OCI-LY1 (cell line): Measurements from ENCODE around the gene EMILIN3.

Experiments
- H2AFZ ChIP-seq: fragments of 200-600 bp; sonication (generic), shearing (Covaris generic); 2 replicates; pipeline ENCODE4 v1.6.0; 2014; ENCODE audit warnings: antibody characterized with exemption, mild to moderate bottlenecking, low read length
- H3F3A ChIP-seq: fragments of 200-600 bp; sonication (generic), shearing (Covaris generic); 2 replicates; pipeline ENCODE4 v1.6.0; 2014; ENCODE audit warnings: mild to moderate bottlenecking, antibody characterized with exemption, low read length, moderate library complexity; ENCODE audit not compliant: insufficient read depth
- H3K27ac ChIP-seq: fragments of 200-600 bp; sonication (generic); 2 replicates; pipeline ENCODE4 v1.5.1; 2014; ENCODE audit warnings: low read length, mixed run types, mild to moderate bottlenecking, low read depth; ENCODE audit not compliant: poor library complexity, severe bottlenecking
- H3K27me3 ChIP-seq: fragments of 200-600 bp; sonication (generic); 2 replicates; pipeline ENCODE4 v1.6.0; 2014; ENCODE audit warnings: antibody characterized with exemption, mild to moderate bottlenecking, low read length, moderate library complexity; ENCODE audit not compliant: insufficient read depth
- H3K36me3 ChIP-seq: fragments of 200-600 bp; sonication (generic); 2 replicates; pipeline ENCODE4 v1.6.1; 2014; ENCODE audit warnings: mild to moderate bottlenecking, antibody characterized with exemption, low read length, moderate library complexity, mixed read lengths; ENCODE audit not compliant: insufficient read depth
- H3K4me1 ChIP-seq: fragments of 200-600 bp; sonication (generic); 2 replicates; pipeline ENCODE4 v1.5.1; 2014; ENCODE audit warnings: mild to moderate bottlenecking, low read length, moderate library complexity; ENCODE audit not compliant: insufficient read depth, severe bottlenecking
- H3K4me2 ChIP-seq: fragments of 200-600 bp; sonication (generic), shearing (Covaris generic); 2 replicates; pipeline ENCODE4 v1.6.1; 2014; ENCODE audit warnings: low read length
- H3K4me3 ChIP-seq: fragments of 200-600 bp; sonication (generic); 2 replicates; pipeline ENCODE4 v1.5.1; 2014; ENCODE audit warnings: low read length, low read depth, mild to moderate bottlenecking, mixed read lengths; ENCODE audit not compliant: poor library complexity, severe bottlenecking
- H3K79me2 ChIP-seq: fragments of 200-600 bp; shearing (Covaris generic); 2 replicates; pipeline ENCODE4 v1.6.1; 2016; ENCODE audit warnings: mixed run types, low read length, mixed read lengths; ENCODE audit not compliant: insufficient read depth
- H3K9ac ChIP-seq: fragments of 200-600 bp; sonication (generic), shearing (Covaris generic); 2 replicates; pipeline ENCODE4 v1.6.1; 2014; ENCODE audit warnings: mild to moderate bottlenecking, low read length, mixed read lengths
- H3K9me2 ChIP-seq: fragments of 200-600 bp; sonication (generic), shearing (Covaris generic); 2 replicates; pipeline ENCODE4 v1.6.1; 2014; ENCODE audit warnings: low read depth, mild to moderate bottlenecking, low read length, mixed read lengths
- H3K9me3 ChIP-seq: fragments of 200-600 bp; shearing (Covaris generic); 2 replicates; pipeline ENCODE4 v1.6.1; 2014; ENCODE audit warnings: low read length, mixed read lengths
- H4K20me1 ChIP-seq: fragments of 200-600 bp; sonication (generic), shearing (Covaris generic); 2 replicates; pipeline ENCODE4 v1.6.0; 2016; ENCODE audit warnings: mild to moderate bottlenecking, low read length; ENCODE audit not compliant: insufficient read depth
- CTCF ChIP-seq: fragments of 200-600 bp; sonication (generic), shearing (Covaris generic); IDR thresholded peaks from 2 replicates; pipeline ENCODE4 v1.5.1; 2017; ENCODE audit warnings: mild to moderate bottlenecking, antibody characterized with exemption, low read length, moderate library complexity, mixed read lengths
- EZH2 ChIP-seq: fragments of 200-600 bp; sonication (generic), shearing (Covaris generic); IDR thresholded peaks from 2 replicates; pipeline ENCODE4 v1.8.0; 2017; ENCODE audit warnings: borderline replicate concordance, mixed run types, mild to moderate bottlenecking, antibody characterized with exemption, low read length, moderate library complexity, mixed read lengths

Gene EMILIN3

DNA sequence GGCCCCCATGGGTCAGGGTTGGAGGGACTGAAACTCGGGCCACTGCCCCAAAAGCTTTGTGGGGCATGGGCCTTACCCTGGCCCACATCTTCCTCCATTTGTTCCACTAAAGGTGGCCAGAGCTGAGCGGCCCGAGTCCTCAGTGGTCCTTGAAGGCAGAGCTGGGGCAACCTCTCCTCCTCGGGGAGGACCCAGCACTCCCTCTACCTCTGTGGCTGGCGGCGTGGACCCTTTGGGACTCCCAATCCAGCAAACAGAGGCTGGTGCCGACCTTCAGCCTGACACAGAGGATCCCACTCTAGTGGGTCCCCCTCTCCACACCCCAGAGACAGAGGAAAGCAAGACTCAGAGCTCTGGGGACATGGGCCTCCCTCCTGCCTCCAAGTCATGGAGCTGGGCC is 16.7 kb downstream of the EMILIN3 start:
- TF ChIP-seq EZH2 = no peak
- TF ChIP-seq CTCF = no peak
- H3K36me3 ChIP-seq = no peaks in the 10 kb centered on the region

DNA sequence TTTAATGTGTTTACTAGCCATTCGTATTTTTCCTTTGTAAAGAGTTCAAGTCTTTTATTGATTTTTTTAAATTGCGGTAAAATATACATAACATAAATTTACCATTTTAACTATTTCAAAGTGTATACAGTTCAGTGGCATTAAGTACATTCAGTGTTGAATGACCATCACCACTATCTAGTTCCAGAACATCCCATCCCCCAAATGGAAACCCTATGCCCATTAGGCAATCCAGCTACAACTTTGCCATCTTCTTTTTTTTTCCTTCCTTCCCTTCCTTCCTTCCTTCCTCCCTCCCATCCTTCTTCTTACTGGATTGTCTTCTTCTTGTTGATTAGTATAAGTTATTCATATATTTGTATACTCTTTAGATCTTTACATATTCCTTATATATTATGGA is 17.4 kb downstream of the EMILIN3 start:
- Histone ChIP-seq H3K27me3 (peaks cover 4% of the 10 kb centered on the region; the same call in 1 of the 2 replicates), H3F3A (no peaks in the 10 kb centered on the region), H3K9ac (no peak overlapping the region), H3K9me2 (no peaks in the 10 kb centered on the region), H3K79me2 (no peaks in the 10 kb centered on the region), H2AFZ (no peak overlapping the region), H3K36me3 (no peaks in the 10 kb centered on the region), H4K20me1 (no peaks in the 10 kb centered on the region), H3K4me2 (no peak overlapping the region), H3K4me3 (no peak overlapping the region), H3K27ac (no peak overlapping the region), H3K9me3 (no peaks in the 10 kb centered on the region), H3K4me1 (no peaks in the 10 kb centered on the region)
- TF ChIP-seq EZH2 (no peak), CTCF (no peak)

More for the DNA sequence above, 16.7 kb downstream of the EMILIN3 start:
- Histone ChIP-seq H3K9me3 (no peaks in the 10 kb centered on the region), H3K4me1 (no peaks in the 10 kb centered on the region), H3K9me2 (no peaks in the 10 kb centered on the region), H3K4me2 (no peak overlapping the region), H3K9ac (no peak overlapping the region), H3K79me2 (no peaks in the 10 kb centered on the region), H4K20me1 (no peaks in the 10 kb centered on the region), H3K27me3 (peaks cover 4% of the 10 kb centered on the region; the same call in 1 of the 2 replicates), H3F3A (no peaks in the 10 kb centered on the region), H3K4me3 (no peak overlapping the region), H2AFZ (no peak overlapping the region), H3K27ac (no peak overlapping the region)

DNA sequence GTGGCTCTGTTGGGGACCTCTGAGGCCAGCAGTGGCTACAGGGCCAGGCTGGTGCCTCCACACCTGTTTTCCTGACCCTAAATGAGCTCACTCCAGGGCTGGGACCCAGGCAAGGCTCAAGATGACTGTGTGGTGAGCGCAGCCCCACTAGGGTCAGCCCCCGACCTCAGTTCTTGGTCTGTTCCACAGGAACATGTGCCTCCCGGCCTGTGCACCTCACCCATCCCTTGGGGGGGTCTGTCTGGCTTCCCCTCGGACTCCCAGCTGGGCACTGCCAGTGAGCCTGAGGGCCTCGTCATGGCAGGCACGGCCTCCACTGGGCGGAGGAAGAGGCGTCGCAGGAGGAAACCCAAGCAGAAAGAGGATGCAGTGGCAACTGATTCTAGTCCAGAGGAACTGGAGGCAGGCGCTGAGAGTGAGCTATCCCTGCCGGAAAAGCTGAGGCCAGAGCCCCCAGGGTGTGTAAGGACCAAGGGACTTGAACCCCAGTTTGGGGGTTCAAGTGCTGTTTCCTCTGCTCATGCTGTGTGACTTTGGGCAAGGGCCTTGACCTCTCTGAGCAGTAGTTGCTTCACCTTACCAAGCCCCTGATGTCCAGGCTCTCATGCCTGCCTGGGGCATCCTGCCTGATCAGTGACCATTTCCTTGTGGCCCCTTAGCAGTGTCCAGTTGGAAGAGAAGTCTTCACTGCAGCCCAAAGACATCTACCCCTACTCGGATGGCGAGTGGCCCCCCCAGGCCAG is 18.0 kb downstream of the EMILIN3 start:
- Histone ChIP-seq H3F3A (no peaks in the 10 kb centered on the region), H3K79me2 (no peaks in the 10 kb centered on the region), H3K4me3 (no peak overlapping the region), H3K27ac (no peak overlapping the region), H3K9me2 (no peaks in the 10 kb centered on the region), H4K20me1 (no peaks in the 10 kb centered on the region), H3K36me3 (no peaks in the 10 kb centered on the region), H3K9ac (no peak overlapping the region), H3K27me3 (peaks cover 4% of the 10 kb centered on the region; the same call in 1 of the 2 replicates), H2AFZ (no peak overlapping the region), H3K9me3 (no peaks in the 10 kb centered on the region), H3K4me2 (no peak overlapping the region), H3K4me1 (no peaks in the 10 kb centered on the region)
- TF ChIP-seq EZH2 = no peak
- TF ChIP-seq CTCF = no peak
